Lung (tissue), 12 donors: Measurements from ENCODE around the gene POU6F2. TPM values are rescaled to one million over a fixed set of nuclear protein-coding genes. Genes with fewer than 3 reads are reported as not detected.

Experiments used
- ATAC-seq: fragments of 200-7000 bp; cut with Tn5 transposase; one replicate; pipeline ENCODE4 v1.9.1; 2020; ENCODE audit warnings: moderate number of reproducible peaks; ENCODE audit not compliant: insufficient read depth, low FRiP score
- DNase-seq, 3 donors: peaks; one replicate each; pipeline ENCODE4 v3.0.0-alpha.2; 2013 to 2017
- H3K27ac ChIP-seq, 2 donors: one replicate each; pipeline ENCODE4 v1.5.1; 2013; ENCODE audit warnings: mild to moderate bottlenecking in 2 of 2, moderate library complexity in 2 of 2, control low read depth in 1 of 2, inconsistent platforms in 1 of 2, low read depth in 1 of 2, low read length in 1 of 2
- H3K27me3 ChIP-seq, 3 donors: one replicate each; pipeline ENCODE4 v1.5.1; 2013; ENCODE audit warnings: low read length in 2 of 3; ENCODE audit not compliant: control insufficient read depth in 3 of 3, insufficient read depth in 3 of 3
- H3K36me3 ChIP-seq, 4 donors: one replicate each; pipeline ENCODE4 v1.5.1; 2013; ENCODE audit warnings: low read length in 4 of 4, mild to moderate bottlenecking in 1 of 4, moderate library complexity in 1 of 4; ENCODE audit not compliant: control insufficient read depth in 4 of 4, insufficient read depth in 4 of 4
- H3K4me1 ChIP-seq, 5 donors: one replicate each; pipeline ENCODE4 v1.5.1; 2013; ENCODE audit warnings: low read length in 5 of 5, mild to moderate bottlenecking in 2 of 5, moderate library complexity in 1 of 5; ENCODE audit not compliant: control insufficient read depth in 5 of 5, insufficient read depth in 5 of 5
- H3K4me3 ChIP-seq: one replicate; pipeline ENCODE4 v1.5.1; 2013; ENCODE audit warnings: mild to moderate bottlenecking, control low read depth, moderate library complexity
- H3K9ac ChIP-seq, 2 donors: one replicate each; pipeline ENCODE4 v1.5.1; 2013; ENCODE audit warnings: low read length in 2 of 2, control low read depth in 1 of 2; ENCODE audit not compliant: insufficient read depth in 1 of 2
- H3K9me3 ChIP-seq, 4 donors: one replicate each; pipeline ENCODE4 v1.5.1; 2013; ENCODE audit warnings: low read length in 3 of 4, mild to moderate bottlenecking in 1 of 4, moderate library complexity in 1 of 4; ENCODE audit not compliant: control insufficient read depth in 4 of 4, insufficient read depth in 3 of 4
- CTCF ChIP-seq: IDR thresholded peaks from 2 replicates; pipeline ENCODE4 v1.5.1; 2012; ENCODE audit warnings: mild to moderate bottlenecking; ENCODE audit errors: control extremely low read depth, extremely low read depth
- WGBS, 2 donors: extraction: QIAGEN DNeasy Blood & Tissue Kit; methylation state at CpG; one replicate each; pipeline ENCODE4 v1.1.7; 2013; 5-methylcytosine and 5-hydroxymethylcytosine counted together
- polyA plus RNA-seq, 2 donors: library from polyadenylated mRNA; stranded (reverse); fragments of 200-250 nt; gene quantifications; one replicate each; pipeline ENCODE4 v1.2.1, GENCODE V29; 2013
- total RNA-seq, 2 donors: library from RNA; depleted of rRNA in 1 of 2; stranded (reverse); fragments of >200 nt in 1 of 2; gene quantifications; one replicate each; pipeline ENCODE4 v1.2.1, GENCODE V29; 2014 to 2021
- donor health status: control.
- donor health status: control.
- donor health status: Bipolar disorder and iron deficiency.
- donor health status: healthy.
- donor health status: DM: yes; HTN: yes; CAD: no.

The POU6F2 gene
- total and polyA plus RNA-seq, 4 donors: 0.08 to 0.18 TPM; not detected in 2

GRCh38 chr7:39510864-39511354, 533.2 kb downstream of the POU6F2 start:
- 59 to 81% methylated on average over 3 of the region's 3 CpGs for WGBS, 2 donors
- DNase-seq: no peak

GRCh38 chr7:39515534-39516228, 538.0 kb downstream of the POU6F2 start:
- Histone ChIP-seq H3K36me3 (no peaks in the 10 kb centered on the region), H3K9me3 (peaks cover 0 to 2% (median 0%) of the 10 kb centered on the region in 4 donors), H3K9ac (no peak overlapping the region), H3K27me3 (peaks cover 0 to 2% (median 0%) of the 10 kb centered on the region in 3 donors), H3K4me1 (no peaks in the 10 kb centered on the region), H3K4me3 (no peak overlapping the region), H3K27ac (no peak overlapping the region)
- TF ChIP-seq CTCF: no peak
- ATAC-seq (no peak), DNase-seq (no peak)
- 64 to 70% methylated on average over 8 of the region's 8 CpGs for WGBS, 2 donors

More at GRCh38 chr7:39510864-39511354, 533.2 kb downstream of the POU6F2 start:
- Histone ChIP-seq H3K4me1 (peaks cover 0 to 3% (median 0%) of the 10 kb centered on the region in 5 donors), H3K9ac (no peak overlapping the region), H3K9me3 (peaks cover 0 to 5% (median 0%) of the 10 kb centered on the region in 4 donors), H3K27ac (no peak overlapping the region), H3K27me3 (no peaks in the 10 kb centered on the region), H3K36me3 (no peaks in the 10 kb centered on the region), H3K4me3 (no peak overlapping the region)
- TF ChIP-seq CTCF: no peak
- no peak for ATAC-seq

- Histone ChIP-seq H3K27ac (no peak overlapping the region), H3K4me1 (no peaks in the 10 kb centered on the region), H3K27me3 (peaks cover 0 to 2% (median 0%) of the 10 kb centered on the region in 3 donors), H3K36me3 (no peaks in the 10 kb centered on the region), H3K9me3 (peaks cover 0 to 2% (median 0%) of the 10 kb centered on the region in 4 donors), H3K9ac (no peak overlapping the region), H3K4me3 (no peak overlapping the region)
- WGBS, 2 donors: 87 to 92% methylated on average over 7 of the region's 7 CpGs
- DNase-seq: no peak
- ATAC-seq: no peak
- TF ChIP-seq CTCF: no peak
These were observed 538.8 kb downstream of the POU6F2 start for GRCh38 chr7:39516498-39516897.
